ENCODE measurements around the gene LFNG. TPM values are rescaled to one million over a fixed set of nuclear protein-coding genes. Genes with fewer than 3 reads are reported as not detected.
A peak's percentile ranks its signal among the peaks of the same experiment; 100 is the strongest.

The LFNG gene, protein sequence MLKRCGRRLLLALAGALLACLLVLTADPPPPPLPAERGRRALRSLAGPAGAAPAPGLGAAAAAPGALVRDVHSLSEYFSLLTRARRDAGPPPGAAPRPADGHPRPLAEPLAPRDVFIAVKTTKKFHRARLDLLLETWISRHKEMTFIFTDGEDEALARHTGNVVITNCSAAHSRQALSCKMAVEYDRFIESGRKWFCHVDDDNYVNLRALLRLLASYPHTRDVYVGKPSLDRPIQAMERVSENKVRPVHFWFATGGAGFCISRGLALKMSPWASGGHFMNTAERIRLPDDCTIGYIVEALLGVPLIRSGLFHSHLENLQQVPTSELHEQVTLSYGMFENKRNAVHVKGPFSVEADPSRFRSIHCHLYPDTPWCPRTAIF
- total RNA-seq = 36.8 TPM

DNA sequence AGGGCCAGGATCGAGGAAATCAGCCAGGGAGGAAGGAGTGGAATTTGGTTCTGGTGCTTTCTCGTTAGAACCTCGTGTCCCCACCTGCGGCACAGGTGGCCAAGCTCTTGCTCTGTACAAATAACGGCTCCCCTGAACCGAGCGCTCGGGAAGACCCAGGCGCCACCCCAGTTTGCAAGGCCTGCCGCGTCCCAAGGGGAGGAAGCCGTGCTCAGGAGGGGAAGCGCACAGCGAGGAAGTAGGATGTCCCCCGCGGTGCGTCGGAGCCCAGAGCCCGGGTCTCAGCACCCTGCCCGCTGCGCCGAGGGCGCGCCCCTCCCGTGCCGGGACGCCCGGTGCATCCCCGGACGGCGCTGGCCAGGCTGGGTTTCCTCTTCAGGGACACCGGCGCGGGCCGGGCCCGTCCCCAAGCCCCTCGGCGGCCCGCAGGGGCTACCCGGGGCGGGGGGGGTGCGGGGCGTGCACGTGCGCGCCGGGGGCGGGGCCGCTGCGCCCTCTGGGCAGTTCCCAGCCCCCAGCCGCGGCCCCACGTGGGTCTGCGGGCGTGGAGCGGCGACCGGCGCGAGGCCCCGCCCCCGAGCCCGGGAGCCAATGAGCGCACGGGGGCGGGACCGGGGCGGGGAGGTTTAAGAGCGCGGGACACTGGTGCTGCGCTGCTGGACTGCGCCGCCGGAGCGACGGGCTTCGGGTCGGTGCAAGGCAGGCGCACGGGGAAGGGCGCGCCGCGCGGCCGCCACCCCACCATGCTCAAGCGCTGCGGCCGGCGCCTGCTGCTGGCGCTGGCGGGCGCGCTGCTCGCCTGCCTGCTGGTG lies at the start of gene LFNG:
Gene LFNG, plus strand, starts transcription at position 656 of the 812 bp plus-strand sequence. Its CDS starts 88 bp downstream, at position 744.
- no peak for DNase-seq (ENCODE audit: extremely low spot score in 2 of 2)
- no peaks in the 10 kb centered on the region for H3K36me3 ChIP-seq
- H3K27ac ChIP-seq = peak within 1 kb of the TSS; percentile 73
- no peaks in the 10 kb centered on the region for H3K27me3 ChIP-seq
- TF ChIP-seq POLR2AphosphoS5 (IDR thresholded peaks at IDR 0.05; ENCODE audit: insufficient read depth in 1 of 2, low read depth in 1 of 2) = peak in 1 of 2 donors; percentile 78
- TF ChIP-seq POLR2A (IDR thresholded peaks at IDR 0.05) = peak in 1 of 2 donors; percentile 96
- TF ChIP-seq, protein P1, sequence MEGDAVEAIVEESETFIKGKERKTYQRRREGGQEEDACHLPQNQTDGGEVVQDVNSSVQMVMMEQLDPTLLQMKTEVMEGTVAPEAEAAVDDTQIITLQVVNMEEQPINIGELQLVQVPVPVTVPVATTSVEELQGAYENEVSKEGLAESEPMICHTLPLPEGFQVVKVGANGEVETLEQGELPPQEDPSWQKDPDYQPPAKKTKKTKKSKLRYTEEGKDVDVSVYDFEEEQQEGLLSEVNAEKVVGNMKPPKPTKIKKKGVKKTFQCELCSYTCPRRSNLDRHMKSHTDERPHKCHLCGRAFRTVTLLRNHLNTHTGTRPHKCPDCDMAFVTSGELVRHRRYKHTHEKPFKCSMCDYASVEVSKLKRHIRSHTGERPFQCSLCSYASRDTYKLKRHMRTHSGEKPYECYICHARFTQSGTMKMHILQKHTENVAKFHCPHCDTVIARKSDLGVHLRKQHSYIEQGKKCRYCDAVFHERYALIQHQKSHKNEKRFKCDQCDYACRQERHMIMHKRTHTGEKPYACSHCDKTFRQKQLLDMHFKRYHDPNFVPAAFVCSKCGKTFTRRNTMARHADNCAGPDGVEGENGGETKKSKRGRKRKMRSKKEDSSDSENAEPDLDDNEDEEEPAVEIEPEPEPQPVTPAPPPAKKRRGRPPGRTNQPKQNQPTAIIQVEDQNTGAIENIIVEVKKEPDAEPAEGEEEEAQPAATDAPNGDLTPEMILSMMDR (IDR thresholded peaks at IDR 0.05) = no peak
- H3K4me1 ChIP-seq = peaks cover 68% of the 10 kb centered on the region
- no peaks in the 10 kb centered on the region for H3K9me3 ChIP-seq
- H3K4me3 ChIP-seq = peak within 1 kb of the TSS; percentile 59 to 81
- intact Hi-C loops (cut with DNase I) = no loop called here

DNA sequence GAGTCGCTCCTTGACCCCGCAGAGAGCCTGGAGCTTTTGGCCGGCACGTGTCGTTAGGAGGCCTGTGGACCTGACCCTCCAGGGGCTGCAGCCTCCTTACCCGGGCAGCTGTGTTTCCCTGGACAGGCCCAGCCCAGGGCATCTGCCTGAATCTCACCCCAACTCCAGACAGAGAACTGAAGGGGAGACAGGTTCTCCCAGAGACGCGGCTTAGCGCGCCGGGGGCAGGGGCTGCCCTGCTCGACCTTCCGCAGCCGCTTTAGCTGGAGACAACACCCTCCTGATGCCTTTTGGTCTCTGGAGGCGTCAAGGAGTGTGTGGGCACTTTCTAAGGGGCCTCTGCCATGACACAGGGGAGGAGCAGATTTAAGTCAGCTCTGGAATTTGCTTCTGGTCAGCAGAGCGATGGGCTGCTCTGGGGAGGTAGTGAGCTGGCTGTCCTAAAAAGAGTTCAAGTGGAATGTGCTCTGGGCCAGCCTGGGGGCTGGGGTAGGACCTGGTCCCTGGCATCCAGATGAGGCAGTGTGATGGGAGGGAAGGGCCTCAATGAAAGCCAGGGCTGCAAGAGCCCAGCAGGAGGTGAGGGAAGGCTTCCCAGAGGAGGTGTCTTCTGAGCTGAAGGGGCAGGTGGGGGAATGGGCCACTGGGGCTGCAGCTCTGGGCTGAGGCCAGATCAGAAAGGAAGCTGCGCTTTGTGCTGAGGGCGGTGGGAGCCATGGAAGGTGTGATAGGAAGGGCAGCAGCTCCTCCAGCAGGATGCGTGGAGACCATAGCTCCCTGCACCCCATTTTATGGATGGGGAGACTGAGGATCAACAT lies 49.2 kb upstream of the LFNG start:
- Histone ChIP-seq H3K4me1 (peaks cover 16% of the 10 kb centered on the region), H3K4me3 (no peak overlapping the region), H3K9me3 (no peaks in the 10 kb centered on the region), H3K27me3 (no peaks in the 10 kb centered on the region), H3K27ac (no peak overlapping the region), H3K36me3 (no peaks in the 10 kb centered on the region)
- DNase-seq (ENCODE audit: extremely low spot score in 2 of 2) = no peak
- intact Hi-C loops (cut with DNase I) = loop anchor here (10.0 kb wide), 1 partner anchor 214 kb away; the partner anchor contains the start of gene AMZ1
- TF ChIP-seq POLR2AphosphoS5 (IDR thresholded peaks at IDR 0.05; ENCODE audit: insufficient read depth in 1 of 2, low read depth in 1 of 2) = no peak
- TF ChIP-seq, protein P1 (IDR thresholded peaks at IDR 0.05) = no peak
- no peak for TF ChIP-seq POLR2A (IDR thresholded peaks at IDR 0.05)

DNA sequence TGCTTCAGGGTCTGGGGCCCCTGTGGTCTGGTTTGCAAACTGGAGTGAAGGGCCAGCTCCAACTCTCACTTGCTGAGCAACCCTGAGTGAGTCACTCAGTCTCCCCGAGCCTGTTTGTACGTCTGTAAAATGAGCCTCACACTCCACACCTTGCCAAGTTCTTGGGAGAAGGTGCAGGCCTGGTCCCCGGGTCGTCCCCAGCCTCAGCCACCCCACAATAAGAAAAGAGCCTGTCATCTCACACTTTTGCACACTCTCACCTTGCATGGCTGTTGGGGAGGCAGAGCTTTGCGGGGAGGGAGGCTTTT lies 48.6 kb upstream of the LFNG start:
- H3K27ac ChIP-seq = no peak overlapping the region
- peaks cover 16% of the 10 kb centered on the region for H3K4me1 ChIP-seq
- no peak for DNase-seq (ENCODE audit: extremely low spot score in 2 of 2)
- H3K9me3 ChIP-seq = no peaks in the 10 kb centered on the region
- no peak overlapping the region for H3K4me3 ChIP-seq
- intact Hi-C loops (cut with DNase I) = loop anchor here (10.0 kb wide), 1 partner anchor 214 kb away; the partner anchor contains the start of gene AMZ1
- no peaks in the 10 kb centered on the region for H3K27me3 ChIP-seq
- TF ChIP-seq, protein P1 (IDR thresholded peaks at IDR 0.05) = no peak
- TF ChIP-seq POLR2A (IDR thresholded peaks at IDR 0.05) = no peak
- no peak for TF ChIP-seq POLR2AphosphoS5 (IDR thresholded peaks at IDR 0.05; ENCODE audit: insufficient read depth in 1 of 2, low read depth in 1 of 2)
- H3K36me3 ChIP-seq = no peaks in the 10 kb centered on the region

DNA sequence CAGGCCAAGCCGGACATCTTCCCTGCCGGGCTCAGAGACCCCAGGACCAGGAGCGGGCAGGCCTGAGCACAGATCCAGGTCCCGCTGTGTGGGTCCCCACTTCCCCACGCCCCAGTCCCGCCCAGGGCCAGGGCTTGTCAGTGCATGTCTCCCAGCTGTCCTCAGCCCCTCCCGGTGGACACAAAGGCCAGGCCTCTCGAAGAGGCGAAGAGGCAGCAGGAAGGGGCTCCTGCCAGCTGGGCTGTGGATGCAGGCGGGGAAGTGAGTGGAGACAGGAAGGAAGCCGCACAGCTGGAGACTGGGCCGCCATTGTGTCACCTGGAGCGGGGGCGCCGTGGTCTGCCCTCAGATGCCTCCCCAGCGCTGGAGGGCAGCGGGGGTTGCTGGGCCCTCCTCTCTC lies 48.2 kb upstream of the LFNG start:
- H3K27me3 ChIP-seq = no peaks in the 10 kb centered on the region
- no peaks in the 10 kb centered on the region for H3K9me3 ChIP-seq
- H3K36me3 ChIP-seq = no peaks in the 10 kb centered on the region
- no peak overlapping the region for H3K4me3 ChIP-seq
- TF ChIP-seq POLR2A (IDR thresholded peaks at IDR 0.05) (no peak), POLR2AphosphoS5 (IDR thresholded peaks at IDR 0.05; ENCODE audit: insufficient read depth in 1 of 2, low read depth in 1 of 2) (no peak)
- TF ChIP-seq, protein P1 (IDR thresholded peaks at IDR 0.05) = no peak
- intact Hi-C loops (cut with DNase I) = loop anchor here (10.0 kb wide), 1 partner anchor 213 kb away; the partner anchor contains the start of gene AMZ1
- H3K4me1 ChIP-seq = peaks cover 16% of the 10 kb centered on the region
- no peak overlapping the region for H3K27ac ChIP-seq
- DNase-seq (ENCODE audit: extremely low spot score in 2 of 2) = no peak

Measured in vagina (tissue), 2 donors.